Activated naive CD8-positive, alpha-beta T cell treated with anti-CD3 and anti-CD28 coated beads, Interleukin-2, amount 10 ng/mL, durations not matched to agents 7 days and 5 days (primary cell): Measurements from ENCODE around the gene CACNA1F. TPM values are rescaled to one million over a fixed set of nuclear protein-coding genes. Genes with fewer than 3 reads are reported as not detected.

ENCODE experiments used
- ATAC-seq: fragments of 150-1000 bp; cut with Tn5 transposase; one replicate; pipeline ENCODE4 v1.10.0; 2021; ENCODE audit warnings: low read depth, moderate library complexity
- POLR2A ChIA-PET: fragments of 350-600 bp; sonication (Branson Sonifier 250); formaldehyde crosslinking; loops from one replicate; lab custom pipeline; 2021; ENCODE audit warnings: antibody characterized with exemption; lab: Charles Lee
- DNase-seq: peaks from one replicate; pipeline ENCODE4 v3.0.0; 2021
- H3K27ac Mint-ChIP-seq: one replicate; pipeline ENCODE4 v1.8.0; 2022; ENCODE audit warnings: mild to moderate bottlenecking, mixed read lengths
- H3K27me3 Mint-ChIP-seq: one replicate; pipeline ENCODE4 v1.8.0; 2022; ENCODE audit warnings: mild to moderate bottlenecking, moderate library complexity, mixed read lengths
- H3K36me3 Mint-ChIP-seq: one replicate; pipeline ENCODE4 v1.8.0; 2021; ENCODE audit warnings: mild to moderate bottlenecking, mixed read lengths
- H3K4me1 Mint-ChIP-seq: one replicate; pipeline ENCODE4 v1.8.0; 2021; ENCODE audit warnings: mixed read lengths
- H3K4me3 Mint-ChIP-seq: one replicate; pipeline ENCODE4 v1.8.0; 2022; ENCODE audit warnings: mild to moderate bottlenecking, moderate library complexity, mixed read lengths
- H3K9me3 Mint-ChIP-seq: one replicate; pipeline ENCODE4 v1.8.0; 2021; ENCODE audit warnings: mixed read lengths
- total RNA-seq, 2 experiments: library from RNA; stranded (reverse); gene quantifications; one replicate each; pipeline ENCODE4 v1.2.3, GENCODE V29; 2021

Gene CACNA1F
- total RNA-seq, 2 experiments from 2014 or later: 1.7 to 2.2 TPM

GRCh38 chrX:49212209-49212608 lies 20.9 kb downstream of the CACNA1F start:
- POLR2A ChIA-PET: no interaction called here
- ATAC-seq (no peak), DNase-seq (no peak)
- H3K27ac Mint-ChIP-seq: no peak overlapping the region
- H3K27me3 Mint-ChIP-seq: no peaks in the 10 kb centered on the region
- no peaks in the 10 kb centered on the region for H3K9me3 Mint-ChIP-seq
- no peak overlapping the region for H3K4me3 Mint-ChIP-seq
- H3K4me1 Mint-ChIP-seq: peaks cover 5% of the 10 kb centered on the region
- H3K36me3 Mint-ChIP-seq: no peaks in the 10 kb centered on the region

DNA sequence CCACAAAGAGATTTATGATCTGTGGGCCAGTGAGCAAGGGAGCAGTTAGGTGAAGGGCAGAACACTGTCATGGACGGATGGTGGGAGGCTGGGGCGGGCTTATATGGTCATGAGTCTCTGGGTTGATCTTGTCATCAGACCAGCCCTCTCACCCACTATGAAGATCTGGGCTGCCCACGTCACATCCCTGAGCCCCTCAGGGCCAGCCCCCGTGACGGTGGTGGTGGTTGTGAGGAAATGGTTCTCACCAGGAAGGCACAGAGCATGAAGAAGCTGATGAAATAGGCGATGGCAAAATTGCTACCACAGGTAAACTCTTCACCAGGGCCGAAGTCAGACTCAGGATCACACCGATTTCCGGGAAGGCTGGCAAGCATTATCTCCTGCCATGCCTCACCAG lies 22.1 kb downstream of the CACNA1F start:
- Mint-ChIP-seq H3K36me3 (no peaks in the 10 kb centered on the region), H3K27me3 (no peaks in the 10 kb centered on the region), H3K4me1 (peaks cover 5% of the 10 kb centered on the region), H3K27ac (no peak overlapping the region), H3K9me3 (no peaks in the 10 kb centered on the region), H3K4me3 (no peak overlapping the region)
- no peak for DNase-seq
- POLR2A ChIA-PET: no interaction called here
- no peak for ATAC-seq

DNA sequence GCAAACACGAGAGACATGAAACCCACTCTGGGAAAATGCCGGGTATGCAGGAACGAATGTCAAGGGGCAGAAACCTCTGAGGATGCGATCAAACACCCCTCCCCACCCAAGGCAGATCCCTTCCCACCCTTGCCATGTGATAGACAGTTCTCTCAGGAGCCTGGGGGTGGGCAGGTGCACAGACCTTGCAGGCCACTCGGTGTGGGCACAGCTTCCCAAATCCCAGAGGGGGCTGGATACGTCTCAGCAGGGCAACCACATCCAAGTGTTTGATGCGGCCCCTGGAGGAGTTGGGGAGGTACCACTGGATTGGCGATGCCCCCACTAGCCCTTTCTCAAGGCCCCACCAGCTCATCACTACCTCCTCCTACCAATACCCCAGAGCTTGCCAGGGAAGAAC lies 22.7 kb downstream of the CACNA1F start:
- Mint-ChIP-seq H3K4me1 (peaks cover 5% of the 10 kb centered on the region), H3K27me3 (no peaks in the 10 kb centered on the region), H3K9me3 (no peaks in the 10 kb centered on the region), H3K4me3 (no peak overlapping the region), H3K36me3 (no peaks in the 10 kb centered on the region), H3K27ac (no peak overlapping the region)
- POLR2A ChIA-PET: no interaction called here
- ATAC-seq (no peak), DNase-seq (no peak)

DNA sequence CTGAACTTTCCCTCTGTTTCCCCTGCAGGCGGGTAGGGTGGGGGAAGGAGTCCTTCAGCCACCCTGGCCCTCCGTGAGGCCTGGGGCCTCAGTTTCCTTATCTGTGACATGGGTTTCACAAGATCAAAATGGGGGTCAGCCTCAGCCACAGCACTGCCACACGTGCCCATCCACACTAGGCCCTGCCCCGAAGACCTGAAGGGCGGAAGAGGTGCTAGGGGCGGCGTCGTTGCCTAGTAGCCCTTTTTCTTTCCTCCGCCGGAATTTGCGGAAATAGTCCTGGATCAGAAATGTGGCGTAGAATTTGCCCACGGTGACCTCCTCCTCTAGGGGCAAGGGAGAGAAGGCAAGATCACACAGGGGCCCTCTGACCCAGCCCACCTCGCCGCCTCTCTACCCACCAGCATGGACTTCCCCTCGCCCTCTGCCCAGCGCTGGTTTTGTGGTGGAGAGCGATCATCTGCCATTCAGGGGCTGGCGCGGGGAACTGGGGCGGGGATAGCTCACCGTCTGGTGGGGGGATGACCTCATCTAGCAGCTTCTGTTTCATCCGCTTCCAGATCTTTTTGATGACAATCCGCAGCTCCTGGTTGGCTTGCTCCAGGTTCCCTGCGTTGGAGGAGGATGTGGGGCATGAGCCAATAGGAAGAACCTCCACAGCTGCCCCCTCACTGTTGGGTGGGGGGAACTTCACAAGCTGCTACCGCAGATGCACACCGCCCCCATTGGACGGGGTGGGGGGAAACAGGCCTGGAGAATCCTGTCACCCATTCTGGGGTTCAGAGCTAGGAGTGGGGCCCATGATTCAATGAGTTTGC lies 23.5 kb downstream of the CACNA1F start:
- ATAC-seq: peak; percentile 47
- POLR2A ChIA-PET: no interaction called here
- H3K4me3 Mint-ChIP-seq: no peak overlapping the region
- H3K27ac Mint-ChIP-seq: no peak overlapping the region
- H3K4me1 Mint-ChIP-seq: peaks cover 5% of the 10 kb centered on the region
- H3K9me3 Mint-ChIP-seq: no peaks in the 10 kb centered on the region
- no peaks in the 10 kb centered on the region for H3K36me3 Mint-ChIP-seq
- H3K27me3 Mint-ChIP-seq: no peaks in the 10 kb centered on the region
- DNase-seq: no peak

- peaks cover 5% of the 10 kb centered on the region for H3K4me1 Mint-ChIP-seq
- H3K9me3 Mint-ChIP-seq: no peaks in the 10 kb centered on the region
- H3K27ac Mint-ChIP-seq: no peak overlapping the region
- ATAC-seq (no peak), DNase-seq (no peak)
- POLR2A ChIA-PET: interaction anchor here (0.7 kb wide), 1 partner anchor 42 kb away, joined by 3 read pairs; no protein-coding TSS in a partner anchor
- no peaks in the 10 kb centered on the region for H3K27me3 Mint-ChIP-seq
- no peak overlapping the region for H3K4me3 Mint-ChIP-seq
- H3K36me3 Mint-ChIP-seq: no peaks in the 10 kb centered on the region
Measured at GRCh38 chrX:49208399-49208798, 24.7 kb downstream of the CACNA1F start.

- ATAC-seq (no peak), DNase-seq (no peak)
- H3K9me3 Mint-ChIP-seq: no peaks in the 10 kb centered on the region
- no peaks in the 10 kb centered on the region for H3K36me3 Mint-ChIP-seq
- H3K27me3 Mint-ChIP-seq: no peaks in the 10 kb centered on the region
- POLR2A ChIA-PET: no interaction called here
- H3K27ac Mint-ChIP-seq: no peak overlapping the region
- no peak overlapping the region for H3K4me3 Mint-ChIP-seq
- H3K4me1 Mint-ChIP-seq: peaks cover 5% of the 10 kb centered on the region
Measured at GRCh38 chrX:49206543-49206942, 26.6 kb downstream of the CACNA1F start.

- ATAC-seq (no peak), DNase-seq (no peak)
- POLR2A ChIA-PET: no interaction called here
- Mint-ChIP-seq H3K27ac (no peak overlapping the region), H3K4me3 (no peak overlapping the region), H3K36me3 (no peaks in the 10 kb centered on the region), H3K9me3 (no peaks in the 10 kb centered on the region), H3K27me3 (no peaks in the 10 kb centered on the region), H3K4me1 (peaks cover 5% of the 10 kb centered on the region)
Measured at GRCh38 chrX:49205443-49205842, 27.7 kb downstream of the CACNA1F start.

- Mint-ChIP-seq H3K4me3 (no peak overlapping the region), H3K27me3 (no peaks in the 10 kb centered on the region), H3K36me3 (no peaks in the 10 kb centered on the region), H3K9me3 (no peaks in the 10 kb centered on the region), H3K27ac (no peak overlapping the region), H3K4me1 (peaks cover 5% of the 10 kb centered on the region)
- no peak for ATAC-seq
- POLR2A ChIA-PET: no interaction called here
- DNase-seq: no peak
Measured at GRCh38 chrX:49204709-49205108, 28.4 kb downstream of the CACNA1F start.

- no peak overlapping the region for H3K4me3 Mint-ChIP-seq
- no peak overlapping the region for H3K27ac Mint-ChIP-seq
- H3K9me3 Mint-ChIP-seq: no peaks in the 10 kb centered on the region
- H3K4me1 Mint-ChIP-seq: peaks cover 1% of the 10 kb centered on the region
- POLR2A ChIA-PET: no interaction called here
- no peaks in the 10 kb centered on the region for H3K27me3 Mint-ChIP-seq
- H3K36me3 Mint-ChIP-seq: no peaks in the 10 kb centered on the region
- DNase-seq: no peak
- no peak for ATAC-seq
Measured at GRCh38 chrX:49204017-49204416, 29.1 kb downstream of the CACNA1F start.

- POLR2A ChIA-PET: no interaction called here
- Mint-ChIP-seq H3K9me3 (no peaks in the 10 kb centered on the region), H3K27me3 (no peaks in the 10 kb centered on the region), H3K4me1 (peaks cover 3% of the 10 kb centered on the region), H3K27ac (no peak overlapping the region), H3K4me3 (no peak overlapping the region), H3K36me3 (no peaks in the 10 kb centered on the region)
- DNase-seq: no peak
- ATAC-seq: no peak
Measured at GRCh38 chrX:49203536-49203935, 29.6 kb downstream of the CACNA1F start.

- no peaks in the 10 kb centered on the region for H3K27me3 Mint-ChIP-seq
- H3K4me1 Mint-ChIP-seq: peaks cover 8% of the 10 kb centered on the region
- no peak overlapping the region for H3K4me3 Mint-ChIP-seq
- H3K27ac Mint-ChIP-seq: no peak overlapping the region
- ATAC-seq (no peak), DNase-seq (no peak)
- POLR2A ChIA-PET: no interaction called here
- H3K36me3 Mint-ChIP-seq: no peaks in the 10 kb centered on the region
- no peaks in the 10 kb centered on the region for H3K9me3 Mint-ChIP-seq
Measured at GRCh38 chrX:49202022-49202421, 31.1 kb downstream of the CACNA1F start.

GRCh38 chrX:49199906-49200771 lies 33.0 kb downstream of the CACNA1F start, which contains the start of gene SYP:
Gene SYP, minus strand, starts transcription at chrX:49200193. Its CDS starts 7 bp downstream, at chrX:49200186.
- Mint-ChIP-seq H3K9me3 (no peaks in the 10 kb centered on the region), H3K36me3 (no peaks in the 10 kb centered on the region), H3K4me3 (peak within 1 kb of the TSS; percentile 65), H3K4me1 (peaks cover 10% of the 10 kb centered on the region), H3K27me3 (no peaks in the 10 kb centered on the region), H3K27ac (peak within 1 kb of the TSS; percentile 60)
- DNase-seq (peak; percentile 91), ATAC-seq (peak; percentile 99)
- POLR2A ChIA-PET: interaction anchor here (0.8 to 1.4 kb wide), 2 partner anchors 31 to 36 kb away, joined by 4 read pairs; no protein-coding TSS in a partner anchor

GRCh38 chrX:49199315-49199595 lies 33.9 kb downstream of the CACNA1F start:
- DNase-seq (no peak), ATAC-seq (no peak)
- Mint-ChIP-seq H3K27me3 (no peaks in the 10 kb centered on the region), H3K4me1 (peaks cover 10% of the 10 kb centered on the region), H3K9me3 (no peaks in the 10 kb centered on the region), H3K27ac (no peak overlapping the region), H3K4me3 (peak overlapping the region; percentile 65), H3K36me3 (no peaks in the 10 kb centered on the region)
- POLR2A ChIA-PET: no interaction called here
